ENCODE results near the gene SNAPC4. TPM values are rescaled to one million over a fixed set of nuclear protein-coding genes. Genes with fewer than 3 reads are reported as not detected.
"Not testable (repeated sequence)": the region's sequence is repeated elsewhere in the genome, so short reads cannot be mapped to it uniquely, and the experiment has no call there.

Gene SNAPC4
- total RNA-seq, 1 experiment from 2014 or later: 5.6 TPM

GRCh38 chr9:136432591-136432990 is 32.6 kb upstream of the SNAPC4 start:
- no peak for DNase-seq (ENCODE audit: low spot score)

DNA sequence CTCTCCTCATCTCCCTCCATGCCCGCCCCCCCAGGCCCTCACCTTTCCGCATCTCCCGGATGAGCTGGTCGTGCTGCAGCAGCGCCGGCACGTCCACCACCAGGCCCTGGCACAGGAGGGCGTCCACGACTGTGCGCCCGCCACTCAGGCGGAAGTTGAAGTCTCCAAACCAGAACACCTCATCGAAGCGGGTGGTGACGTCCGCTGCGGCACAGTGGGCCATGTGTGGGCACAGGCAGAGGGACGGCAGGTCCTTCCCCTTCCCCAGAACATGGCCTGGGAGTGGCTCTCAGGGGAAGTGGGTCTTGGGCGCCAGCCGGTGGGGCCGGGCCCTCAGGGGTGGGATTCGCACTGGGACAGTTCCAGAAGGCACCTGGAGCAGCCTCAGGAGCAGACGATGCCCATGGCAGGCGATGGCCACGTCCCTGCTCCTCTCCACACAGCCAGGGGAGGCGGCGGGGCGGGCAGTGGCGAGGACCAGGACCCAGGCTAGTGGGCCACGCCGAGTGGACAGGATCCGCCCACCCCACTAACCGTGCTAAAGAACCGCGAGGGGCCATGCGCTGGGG is 31.9 kb upstream of the SNAPC4 start:
- DNase-seq (ENCODE audit: low spot score): no peak

- DNase-seq (ENCODE audit: low spot score): no peak
These were observed 30.7 kb upstream of the SNAPC4 start for GRCh38 chr9:136430588-136431234.

DNA sequence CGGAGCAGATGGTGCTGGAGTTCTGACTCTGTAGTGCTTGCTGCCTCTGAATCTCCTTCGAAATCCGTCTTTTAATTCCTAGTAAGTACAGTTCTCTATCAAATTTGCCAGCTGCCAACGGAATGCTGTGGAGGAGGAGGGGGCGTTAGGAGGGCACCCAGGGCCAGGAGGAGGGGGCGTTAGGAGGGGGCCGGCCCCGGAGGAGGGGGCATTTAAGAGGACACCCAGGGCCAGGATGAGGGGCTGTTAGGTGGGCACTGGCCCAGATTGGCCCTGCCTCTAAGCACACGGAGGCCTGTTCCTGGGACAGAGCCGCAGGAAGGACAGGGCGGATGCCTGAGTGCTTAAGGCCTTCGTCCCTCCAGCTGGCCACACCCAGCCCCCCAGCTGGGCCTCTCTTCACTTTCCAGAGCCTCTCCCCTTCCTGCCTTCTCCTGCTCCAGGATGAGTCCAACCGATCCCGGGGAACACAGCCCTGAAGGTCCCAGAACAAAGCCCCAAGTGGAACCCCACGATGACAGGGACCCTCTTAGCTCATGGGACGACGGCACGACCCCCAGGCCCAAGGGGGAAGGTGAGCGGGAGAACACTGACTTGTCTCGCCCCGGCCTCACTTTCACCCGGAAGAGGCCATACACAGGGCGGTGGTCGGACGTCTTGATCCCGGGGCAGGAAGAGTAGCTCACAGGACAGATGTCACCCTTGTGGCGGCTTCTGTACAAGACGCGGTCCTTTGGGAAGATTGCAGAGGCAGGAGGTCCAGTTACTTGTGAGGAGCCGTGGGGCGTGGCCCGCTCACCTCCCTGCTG is 29.9 kb upstream of the SNAPC4 start:
- no peak for DNase-seq (ENCODE audit: low spot score)

DNA sequence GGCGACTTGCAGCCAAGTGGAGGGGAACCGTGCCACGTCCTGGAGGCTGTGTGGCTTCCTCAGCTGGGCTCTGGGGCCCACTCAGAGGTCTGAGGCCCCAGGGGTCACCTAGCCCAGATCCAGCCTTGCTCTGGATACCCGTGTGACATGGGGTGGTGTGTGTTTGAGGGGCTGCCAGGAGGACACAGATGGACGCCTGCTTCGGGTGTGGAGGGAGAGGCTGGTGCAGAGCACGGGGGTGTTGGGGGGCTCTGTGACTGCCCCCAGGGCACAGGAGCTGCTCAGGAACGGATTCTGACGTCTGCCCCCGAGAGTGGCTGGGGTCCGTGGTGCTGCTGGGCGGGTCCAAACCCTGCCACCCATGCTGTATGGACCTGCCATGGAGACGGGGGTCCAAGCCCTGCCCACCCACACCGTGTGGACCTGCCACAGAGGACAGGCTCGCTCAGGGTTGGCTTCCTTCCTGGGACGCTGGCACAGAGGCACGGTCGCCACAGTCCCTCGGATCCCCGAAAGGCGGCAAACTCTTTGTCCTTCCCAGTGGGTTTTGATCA is 29.2 kb upstream of the SNAPC4 start:
- DNase-seq (ENCODE audit: low spot score): no peak

- no peak for DNase-seq (ENCODE audit: low spot score)
These were observed 26.8 kb upstream of the SNAPC4 start for GRCh38 chr9:136426787-136427186.

- not testable (repeated sequence) for DNase-seq (ENCODE audit: low spot score)
These were observed 25.4 kb upstream of the SNAPC4 start for GRCh38 chr9:136425367-136425766.

- no peak for DNase-seq (ENCODE audit: low spot score)
These were observed 24.9 kb upstream of the SNAPC4 start for GRCh38 chr9:136424750-136425362.

GRCh38 chr9:136423432-136424146 is 23.6 kb upstream of the SNAPC4 start:
- no peak for DNase-seq (ENCODE audit: low spot score)

DNA sequence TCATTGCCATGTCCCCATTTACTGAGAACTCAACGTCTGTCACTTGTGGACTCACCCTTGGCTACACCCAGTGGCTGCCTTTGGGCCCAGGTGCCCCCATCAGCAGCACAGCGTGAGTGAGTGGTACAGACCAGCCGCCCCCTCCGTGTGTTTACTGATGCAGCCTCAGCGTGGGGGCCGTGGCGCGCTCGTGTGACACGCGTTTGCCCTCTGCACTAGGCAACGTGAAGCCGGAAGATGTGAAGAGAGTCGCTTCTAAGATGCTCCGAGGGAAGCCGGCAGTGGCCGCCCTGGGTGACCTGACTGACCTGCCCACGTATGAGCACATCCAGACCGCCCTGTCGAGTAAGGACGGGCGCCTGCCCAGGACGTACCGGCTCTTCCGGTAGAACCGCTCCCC is 22.9 kb upstream of the SNAPC4 start:
- DNase-seq (ENCODE audit: low spot score): no peak

DNA sequence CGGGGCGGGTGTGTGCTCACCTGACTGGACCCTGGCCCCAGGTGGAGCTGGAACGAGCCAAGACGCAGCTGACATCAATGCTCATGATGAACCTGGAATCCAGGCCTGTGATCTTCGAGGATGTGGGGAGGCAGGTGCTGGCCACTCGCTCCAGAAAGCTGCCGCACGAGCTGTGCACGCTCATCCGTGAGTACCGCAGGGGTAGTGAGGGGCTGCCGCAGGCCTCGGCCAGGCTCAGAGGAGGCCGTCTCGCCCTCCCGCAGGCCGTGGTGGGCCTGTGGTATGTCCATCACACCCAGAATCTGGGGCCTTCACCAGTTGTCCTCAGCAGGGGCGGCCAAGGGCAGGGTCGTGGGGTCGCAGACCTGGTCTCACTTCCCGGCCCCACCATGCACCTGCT is 21.8 kb upstream of the SNAPC4 start:
- DNase-seq (ENCODE audit: low spot score): no peak

GRCh38 chr9:136419092-136419420 is 19.1 kb upstream of the SNAPC4 start:
- DNase-seq (ENCODE audit: low spot score): no peak

DNA sequence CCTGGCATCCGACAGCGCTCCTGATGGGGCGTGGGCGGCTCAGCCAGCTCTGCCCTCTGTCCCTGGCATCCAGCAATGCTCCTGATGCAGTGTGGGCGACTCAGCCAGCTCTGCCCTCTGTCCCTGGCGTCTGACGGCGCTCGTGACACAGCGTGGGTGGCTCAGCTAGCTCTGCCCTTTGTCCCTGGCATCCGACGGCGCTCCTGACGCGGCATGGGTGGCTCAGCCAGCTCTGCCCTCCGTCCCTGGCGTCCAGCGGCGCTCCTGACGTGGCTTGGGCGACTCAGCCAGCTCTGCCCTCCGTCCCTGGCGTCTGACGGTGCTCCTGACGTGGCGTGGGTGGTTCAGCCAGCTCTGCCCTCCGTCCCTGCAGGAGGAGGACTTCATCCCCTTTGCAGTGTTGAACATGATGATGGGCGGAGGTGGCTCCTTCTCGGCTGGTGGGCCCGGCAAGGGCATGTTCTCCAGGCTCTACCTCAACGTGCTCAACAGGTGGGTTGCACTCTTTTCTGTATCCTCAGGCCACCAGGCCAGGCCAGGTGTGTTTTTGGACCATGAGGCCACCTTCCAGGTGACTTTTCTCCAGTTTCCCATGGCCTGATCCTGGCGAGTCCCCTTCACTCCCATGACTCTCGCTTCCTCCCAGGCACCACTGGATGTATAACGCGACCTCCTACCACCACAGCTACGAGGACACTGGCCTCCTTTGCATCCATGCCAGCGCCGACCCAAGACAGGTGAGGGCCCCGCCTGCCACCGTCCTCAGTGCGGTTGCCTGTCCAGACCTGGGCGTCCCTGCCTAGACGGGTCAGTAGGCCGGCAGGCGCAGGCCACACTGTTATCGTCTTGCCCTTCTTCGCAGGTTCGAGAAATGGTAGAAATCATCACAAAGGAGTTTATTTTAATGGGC is 18.5 kb upstream of the SNAPC4 start:
- no peak for DNase-seq (ENCODE audit: low spot score)

GRCh38 chr9:136416914-136417313 is 16.9 kb upstream of the SNAPC4 start:
- no peak for DNase-seq (ENCODE audit: low spot score)

DNA sequence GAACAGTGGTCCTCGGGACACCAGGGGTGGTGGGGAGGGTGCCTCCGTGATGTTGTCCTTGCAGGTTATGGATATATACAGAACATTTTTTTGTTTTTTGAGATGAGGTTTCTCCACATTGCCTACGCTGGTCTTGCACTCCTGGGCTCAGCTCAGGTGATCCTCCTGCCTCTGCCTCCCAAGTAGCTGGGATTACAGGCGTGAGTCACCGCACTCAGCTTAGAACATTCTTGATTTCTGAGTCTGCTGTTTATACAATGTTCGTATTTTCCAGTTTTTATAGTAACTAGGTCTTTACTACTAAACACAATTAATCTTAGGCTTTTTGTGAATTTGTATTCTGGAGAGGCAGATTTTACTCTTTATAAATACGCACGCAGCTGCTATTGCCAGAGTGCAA is 16.5 kb upstream of the SNAPC4 start:
- no peak for DNase-seq (ENCODE audit: low spot score)

- no peak for DNase-seq (ENCODE audit: low spot score)
These were observed 13.0 kb upstream of the SNAPC4 start for GRCh38 chr9:136412962-136413361.

- DNase-seq (ENCODE audit: low spot score): no peak
These were observed 11.4 kb upstream of the SNAPC4 start for GRCh38 chr9:136411378-136411777.

DNA sequence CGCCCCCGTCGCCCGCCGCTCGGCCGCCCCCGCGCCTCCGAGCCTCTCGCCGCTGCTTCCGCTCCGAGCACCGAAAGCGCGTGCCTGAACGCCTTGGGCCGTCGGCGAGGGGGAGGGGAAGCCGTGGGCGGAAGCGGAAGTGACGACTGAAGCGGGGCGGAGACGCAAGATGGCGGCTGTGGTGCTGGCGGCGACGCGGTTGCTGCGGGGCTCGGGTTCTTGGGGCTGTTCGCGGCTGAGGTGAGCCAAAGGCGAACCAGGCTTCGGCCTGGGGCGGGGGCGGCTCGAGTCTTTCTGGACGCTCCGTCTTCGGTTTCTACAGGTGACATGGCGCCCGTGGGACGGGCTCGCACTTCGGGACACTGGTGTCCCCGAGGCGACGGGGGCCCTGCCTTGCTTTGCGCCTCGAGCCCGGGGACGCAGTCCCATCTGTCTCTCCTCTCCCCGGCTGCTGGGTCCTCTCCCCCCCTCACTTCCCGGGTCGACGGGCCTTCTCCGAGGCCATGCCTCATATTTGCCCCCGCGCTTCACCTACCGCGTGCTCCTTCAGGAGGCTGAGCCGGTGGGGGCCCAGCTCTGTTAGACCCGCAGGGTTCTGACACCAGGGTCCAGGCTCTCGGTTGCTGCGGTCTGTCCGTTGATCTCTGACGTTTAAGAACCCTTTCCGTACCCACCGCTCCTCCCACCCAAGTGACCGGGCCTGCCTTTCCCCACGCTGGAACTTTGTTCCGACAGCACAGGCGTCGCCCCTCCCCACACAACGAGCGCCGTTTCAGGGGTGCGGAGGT is 10.7 kb upstream of the SNAPC4 start, which contains the start of the genes ENTR1 and PMPCA:
Gene ENTR1 (minus strand): TSS at position 115 of the 788 bp plus-strand sequence. CDS start 217 bp downstream, outside the sequence.
Gene PMPCA (plus strand): TSS at position 159 of the 788 bp plus-strand sequence. CDS start 11 bp downstream, at position 170.
- DNase-seq (ENCODE audit: low spot score): peak; percentile 88
